Loucy (cell line): ENCODE measurements around the gene OSBPL2.

ENCODE experiments used
- H2AFZ ChIP-seq: fragments of 200-600 bp; sonication (generic); 2 replicates; pipeline ENCODE4 v1.6.0; 2016; ENCODE audit warnings: antibody characterized with exemption, mild to moderate bottlenecking, low read length, moderate library complexity
- H3F3A ChIP-seq: fragments of 200-600 bp; 2 replicates; pipeline ENCODE4 v1.6.0; 2016; ENCODE audit warnings: antibody characterized with exemption, low read depth, mild to moderate bottlenecking
- H3K27me3 ChIP-seq: fragments of 200-600 bp; sonication (generic); 2 replicates; pipeline ENCODE4 v1.6.1; 2014; ENCODE audit warnings: low read length, mild to moderate bottlenecking; ENCODE audit not compliant: insufficient read depth, poor library complexity, severe bottlenecking
- H3K36me3 ChIP-seq: fragments of 200-600 bp; sonication (generic); 2 replicates; pipeline ENCODE4 v1.6.1; 2016; ENCODE audit warnings: low read length; ENCODE audit not compliant: insufficient read depth
- H3K4me1 ChIP-seq: fragments of 200-600 bp; sonication (generic); 2 replicates; pipeline ENCODE4 v1.5.1; 2014; ENCODE audit warnings: low read length, mild to moderate bottlenecking; ENCODE audit not compliant: insufficient read depth, poor library complexity, severe bottlenecking
- H3K4me2 ChIP-seq: fragments of 200-600 bp; sonication (generic); 2 replicates; pipeline ENCODE4 v1.6.0; 2014; ENCODE audit warnings: antibody characterized with exemption, low read length, low read depth, mild to moderate bottlenecking; ENCODE audit not compliant: poor library complexity, severe bottlenecking
- H3K4me3 ChIP-seq: fragments of 200-600 bp; sonication (generic); 2 replicates; pipeline ENCODE4 v1.5.1; 2014; ENCODE audit warnings: low read length, mild to moderate bottlenecking, mixed read lengths; ENCODE audit not compliant: poor library complexity, severe bottlenecking
- H3K79me2 ChIP-seq: fragments of 200-600 bp; sonication (generic); 2 replicates; pipeline ENCODE4 v1.6.1; 2014; ENCODE audit warnings: low read length; ENCODE audit not compliant: insufficient read depth
- H3K9ac ChIP-seq: fragments of 200-600 bp; sonication (generic); 2 replicates; pipeline ENCODE4 v1.6.0; 2014; ENCODE audit warnings: mild to moderate bottlenecking, low read depth, low read length, moderate library complexity; ENCODE audit not compliant: poor library complexity, severe bottlenecking
- H3K9me2 ChIP-seq: fragments of 200-600 bp; sonication (generic); replicated peaks from 2 replicates; pipeline ENCODE4 v1.6.1; 2016; ENCODE audit warnings: low read depth, low read length, mixed read lengths
- H3K9me3 ChIP-seq: fragments of 200-600 bp; sonication (generic); 2 replicates; pipeline ENCODE4 v1.6.1; 2014; ENCODE audit warnings: mild to moderate bottlenecking, antibody characterized with exemption, low read length, low read depth; ENCODE audit not compliant: insufficient read depth
- H4K20me1 ChIP-seq: fragments of 200-600 bp; sonication (generic); 2 replicates; pipeline ENCODE4 v1.6.0; 2014; ENCODE audit warnings: antibody characterized with exemption, low read length, mild to moderate bottlenecking; ENCODE audit not compliant: insufficient read depth, poor library complexity, severe bottlenecking
- CTCF ChIP-seq: fragments of 200-600 bp; sonication (generic); conservative IDR thresholded peaks from 2 replicates; pipeline ENCODE4 v1.5.1; 2014; ENCODE audit warnings: mild to moderate bottlenecking, antibody characterized with exemption, low read length
- EZH2phosphoT487 ChIP-seq: fragments of 200-600 bp; IDR thresholded peaks from 2 replicates; pipeline ENCODE4 v1.6.1; 2018; ENCODE audit warnings: antibody characterized with exemption, mild to moderate bottlenecking, moderate library complexity, borderline replicate concordance

Gene OSBPL2

DNA sequence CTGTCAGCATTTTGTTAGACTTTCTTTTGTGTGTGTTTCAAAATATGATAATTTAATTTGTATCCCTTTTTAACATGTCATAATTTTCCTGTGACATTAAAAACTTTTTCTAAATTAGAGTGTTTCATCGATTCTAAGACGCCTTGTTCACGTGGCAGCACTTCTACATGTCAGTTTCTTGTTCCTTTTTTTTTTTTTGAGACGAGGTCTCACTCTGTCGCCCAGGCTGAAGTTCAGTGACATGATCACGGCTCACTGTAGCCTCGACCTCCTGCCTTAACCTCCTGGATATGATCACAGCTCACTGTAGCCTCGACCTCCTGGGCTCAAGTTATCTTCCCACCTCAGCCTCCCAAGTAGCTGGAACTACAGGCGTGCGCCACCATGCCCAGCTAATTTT is 36.9 kb downstream of the OSBPL2 start:
- Histone ChIP-seq H3K9ac (no peak overlapping the region), H3K4me2 (no peak overlapping the region), H3K79me2 (no peaks in the 10 kb centered on the region), H3K4me1 (no peaks in the 10 kb centered on the region), H4K20me1 (no peaks in the 10 kb centered on the region), H3K27me3 (no peaks in the 10 kb centered on the region), H3K36me3 (peaks cover 68% of the 10 kb centered on the region; the same call in 1 of the 2 replicates), H3F3A (no peaks in the 10 kb centered on the region), H3K4me3 (no peak overlapping the region), H2AFZ (no peak overlapping the region), H3K9me3 (no peaks in the 10 kb centered on the region), H3K9me2 (no peaks in the 10 kb centered on the region)
- TF ChIP-seq EZH2phosphoT487: no peak
- no peak for TF ChIP-seq CTCF

DNA sequence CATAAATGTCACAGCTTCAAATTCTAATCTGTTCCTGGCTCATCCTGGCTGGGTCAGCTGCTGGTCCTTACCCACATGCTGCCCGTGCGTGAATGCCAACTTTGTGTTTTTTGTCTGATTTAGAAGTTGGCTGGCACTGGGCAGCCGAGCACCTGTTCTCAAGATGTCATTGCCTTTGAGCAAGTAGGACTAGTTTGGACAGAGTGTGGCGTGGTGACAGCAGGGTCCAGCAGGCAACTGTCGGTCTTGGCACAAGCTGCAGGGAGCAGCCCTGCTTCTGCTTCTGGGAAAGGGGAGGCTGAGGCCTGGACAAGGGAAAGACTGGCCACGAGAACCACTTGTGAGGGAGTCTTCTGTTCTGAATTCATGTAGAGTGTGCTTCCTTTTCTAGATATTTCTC is 38.1 kb downstream of the OSBPL2 start:
- TF ChIP-seq EZH2phosphoT487: no peak
- no peak for TF ChIP-seq CTCF
- peaks cover 78% of the 10 kb centered on the region; the same call in 1 of the 2 replicates for H3K36me3 ChIP-seq
- H3K4me2 ChIP-seq: no peak overlapping the region
- H3K9ac ChIP-seq: no peak overlapping the region
- no peak overlapping the region for H2AFZ ChIP-seq
- H3K9me3 ChIP-seq: no peaks in the 10 kb centered on the region
- H3K4me3 ChIP-seq: no peak overlapping the region
- no peaks in the 10 kb centered on the region for H3K79me2 ChIP-seq
- H3F3A ChIP-seq: no peaks in the 10 kb centered on the region
- H4K20me1 ChIP-seq: no peaks in the 10 kb centered on the region
- no peaks in the 10 kb centered on the region for H3K4me1 ChIP-seq
- H3K9me2 ChIP-seq: no peaks in the 10 kb centered on the region
- no peaks in the 10 kb centered on the region for H3K27me3 ChIP-seq

DNA sequence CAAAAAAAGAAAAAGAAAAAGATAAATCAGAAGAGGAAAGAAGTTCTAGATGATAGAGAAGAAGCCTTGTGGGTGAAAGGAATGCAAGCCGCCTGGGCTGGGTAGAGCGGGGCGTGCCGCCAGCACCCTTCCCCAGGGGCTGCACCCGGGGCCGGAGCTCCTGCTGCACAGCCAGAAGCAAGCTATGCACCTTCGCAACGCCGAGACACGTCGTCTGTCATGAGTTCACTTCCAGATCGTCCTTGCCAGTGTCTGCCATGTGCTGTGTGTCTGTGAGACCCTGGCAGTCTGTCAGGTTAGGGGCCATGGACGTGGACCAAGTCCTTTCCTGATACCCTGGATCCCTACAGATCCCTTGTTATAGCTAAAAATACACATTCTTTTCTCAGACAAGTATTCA is 38.9 kb downstream of the OSBPL2 start:
- no peak overlapping the region for H3K9ac ChIP-seq
- H3K27me3 ChIP-seq: no peaks in the 10 kb centered on the region
- H3K4me2 ChIP-seq: no peak overlapping the region
- H3K36me3 ChIP-seq: peaks cover 80% of the 10 kb centered on the region; the same call in 1 of the 2 replicates
- H3K4me3 ChIP-seq: no peak overlapping the region
- no peaks in the 10 kb centered on the region for H4K20me1 ChIP-seq
- no peak for TF ChIP-seq CTCF
- no peak for TF ChIP-seq EZH2phosphoT487
- H2AFZ ChIP-seq: no peak overlapping the region
- no peaks in the 10 kb centered on the region for H3K9me3 ChIP-seq
- H3K4me1 ChIP-seq: no peaks in the 10 kb centered on the region
- no peaks in the 10 kb centered on the region for H3K9me2 ChIP-seq
- H3K79me2 ChIP-seq: no peaks in the 10 kb centered on the region
- H3F3A ChIP-seq: no peaks in the 10 kb centered on the region
